Measurements from ENCODE around the gene IL11RA.

IL11RA gene

DNA sequence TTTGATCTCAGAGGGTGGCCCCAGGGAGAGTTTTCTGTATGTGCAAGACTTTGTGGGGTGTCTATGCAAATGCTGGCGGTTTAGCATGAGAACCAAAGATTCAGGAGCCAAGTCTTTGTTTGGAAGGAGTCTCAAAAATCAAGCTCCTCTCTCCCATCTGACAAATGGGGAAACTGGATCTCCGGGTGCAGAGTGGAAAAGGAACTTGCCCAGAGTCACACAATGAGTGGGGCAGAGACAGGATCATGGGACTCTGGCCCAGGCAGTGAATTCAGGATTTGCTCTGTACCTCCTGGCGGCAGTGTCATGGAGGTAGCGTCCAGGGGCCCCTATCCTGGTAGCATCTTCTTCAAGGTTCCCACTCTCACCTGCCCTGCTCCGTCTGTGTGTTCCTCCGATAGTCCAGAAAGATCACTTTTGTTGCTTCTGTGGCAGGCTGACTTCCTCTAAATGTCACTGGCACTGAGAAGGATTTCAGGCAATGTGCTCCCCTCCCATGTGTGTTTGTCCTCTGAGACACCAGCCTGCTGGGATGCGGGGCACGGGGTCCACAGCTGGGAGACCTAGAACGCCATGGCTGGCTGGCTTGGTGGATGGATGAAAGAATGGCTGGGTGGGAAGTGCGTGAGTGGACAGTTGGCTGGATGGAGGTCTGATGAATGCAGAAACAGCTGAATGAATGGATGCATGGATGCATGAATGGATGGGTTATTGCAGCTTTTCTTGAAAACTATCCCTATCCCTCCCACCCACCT is 35.5 kb downstream of the IL11RA start:
- no peak for DNase-seq (ENCODE audit: low read depth)

DNA sequence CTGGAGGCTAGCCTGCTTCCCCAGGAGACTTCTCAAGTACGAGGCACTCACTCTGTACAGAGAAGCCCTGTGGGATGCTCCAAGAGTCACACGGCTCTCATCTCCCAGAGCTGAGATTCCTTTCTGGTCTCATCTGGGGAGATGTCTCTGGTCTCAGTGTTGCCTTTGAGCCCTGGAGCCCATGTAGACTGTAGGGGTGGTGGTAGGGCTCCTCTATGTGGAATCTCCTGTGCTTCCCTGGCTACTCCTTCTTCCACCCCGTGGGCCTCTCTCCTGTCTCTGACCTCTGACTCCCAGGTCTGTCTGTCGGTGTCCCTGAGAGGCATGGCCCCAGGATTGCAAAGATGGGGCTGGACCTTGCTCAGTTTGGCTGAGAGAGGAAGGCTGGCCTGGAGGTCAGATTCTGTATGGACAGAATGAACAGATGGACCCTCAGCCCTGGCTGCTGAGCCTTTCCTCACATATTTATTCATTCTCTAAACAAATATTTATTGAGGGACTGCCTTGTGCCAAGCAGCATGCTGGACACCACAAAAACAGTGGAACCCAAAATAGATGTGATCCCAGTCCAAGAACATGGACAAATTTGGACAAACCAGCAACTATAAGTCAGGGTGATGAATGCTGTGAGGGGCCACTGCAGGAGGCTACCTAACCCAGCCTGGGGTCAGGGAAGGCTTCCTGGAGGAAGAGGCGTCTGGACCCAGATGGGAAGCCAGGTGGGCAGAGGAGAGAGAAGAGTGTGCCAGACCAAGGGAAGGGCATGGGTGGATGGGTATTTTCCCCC is 36.5 kb downstream of the IL11RA start:
- DNase-seq (ENCODE audit: low read depth): no peak

- DNase-seq (ENCODE audit: low read depth): no peak
Measured at GRCh38 chr9:34689116-34689470, 37.1 kb downstream of the IL11RA start.

GRCh38 chr9:34689512-34689911 is 37.5 kb downstream of the IL11RA start:
- DNase-seq (ENCODE audit: low read depth): no peak

GRCh38 chr9:34690983-34691935 is 39.3 kb downstream of the IL11RA start, which contains the start of gene CCL19:
CCL19 (minus strand) TSS chr9:34691276; CDS start chr9:34691139, 137 bp downstream.
- no peak for DNase-seq (ENCODE audit: low read depth)

GRCh38 chr9:34691936-34692315 is 39.9 kb downstream of the IL11RA start:
- no peak for DNase-seq (ENCODE audit: low read depth)

GRCh38 chr9:34693560-34693959 is 41.6 kb downstream of the IL11RA start:
- DNase-seq (ENCODE audit: low read depth): no peak

GRCh38 chr9:34694811-34695210 is 42.8 kb downstream of the IL11RA start:
- no peak for DNase-seq (ENCODE audit: low read depth)

GRCh38 chr9:34701023-34701768 is 49.2 kb downstream of the IL11RA start:
- peak; percentile 66 for DNase-seq (ENCODE audit: low read depth)

GRCh38 chr9:34701769-34702736 is 50.1 kb downstream of the IL11RA start:
- DNase-seq (ENCODE audit: low read depth): peak; percentile 96

GRCh38 chr9:34707130-34707529 is 55.1 kb downstream of the IL11RA start:
- no peak for DNase-seq (ENCODE audit: low read depth)

DNA sequence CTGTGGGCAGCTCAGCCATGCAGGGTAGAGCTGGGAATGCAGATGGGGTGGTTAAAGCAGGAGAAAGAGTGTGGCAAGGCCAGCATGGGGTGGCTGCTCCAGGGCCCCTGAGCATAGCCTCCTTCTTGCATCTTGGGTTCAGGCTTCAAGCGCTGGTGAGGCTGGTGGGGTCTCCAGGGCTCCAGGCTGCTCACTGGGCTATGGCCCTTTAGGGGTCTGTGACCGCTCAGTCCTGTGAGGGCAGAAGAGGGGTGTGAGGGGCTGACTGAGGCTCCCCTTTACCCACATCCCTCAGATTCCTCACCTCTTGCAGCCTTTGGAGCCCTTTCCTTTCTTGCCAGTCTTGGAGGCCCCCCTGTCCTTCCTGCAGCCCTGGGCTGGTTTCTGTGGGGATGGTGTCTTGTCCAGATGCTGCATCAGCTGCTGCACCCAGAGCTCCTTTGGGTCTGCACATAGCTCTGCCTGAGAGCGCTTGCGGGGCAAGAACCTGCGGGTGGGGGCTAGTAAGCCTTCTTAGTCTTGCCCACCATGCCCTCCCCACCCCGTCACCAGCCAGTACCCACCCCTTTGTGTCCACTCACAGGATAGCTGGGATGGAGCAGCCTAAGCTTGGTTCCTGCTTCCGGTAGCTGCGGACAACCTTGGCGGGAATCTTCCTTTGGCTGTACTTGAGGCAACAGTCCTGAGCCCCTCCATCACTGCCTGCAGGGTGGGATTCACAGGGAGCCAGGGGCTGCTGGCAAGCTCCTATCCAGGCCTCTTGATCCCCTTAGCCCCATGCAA is 57.4 kb downstream of the IL11RA start:
- no peak for DNase-seq (ENCODE audit: low read depth)

- no peak for DNase-seq (ENCODE audit: low read depth)
Measured at GRCh38 chr9:34710023-34710422, 58.0 kb downstream of the IL11RA start, which contains the start of gene CCL21. CCL21 (minus strand) TSS chr9:34710136; CDS start chr9:34710066, 70 bp downstream.

Measured in fibroblast of gingiva (primary cell).